GM18502 (cell line): ENCODE data around the gene SCGB3A1.

Experiments
- ATAC-seq: cut with Tn5 transposase; IDR thresholded peaks from one replicate; pipeline ENCODE4 v1.9.1; 2021; ENCODE audit warnings: mild to moderate bottlenecking; ENCODE audit not compliant: unreplicated experiment, poor library complexity

The SCGB3A1 gene, protein sequence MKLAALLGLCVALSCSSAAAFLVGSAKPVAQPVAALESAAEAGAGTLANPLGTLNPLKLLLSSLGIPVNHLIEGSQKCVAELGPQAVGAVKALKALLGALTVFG

DNA sequence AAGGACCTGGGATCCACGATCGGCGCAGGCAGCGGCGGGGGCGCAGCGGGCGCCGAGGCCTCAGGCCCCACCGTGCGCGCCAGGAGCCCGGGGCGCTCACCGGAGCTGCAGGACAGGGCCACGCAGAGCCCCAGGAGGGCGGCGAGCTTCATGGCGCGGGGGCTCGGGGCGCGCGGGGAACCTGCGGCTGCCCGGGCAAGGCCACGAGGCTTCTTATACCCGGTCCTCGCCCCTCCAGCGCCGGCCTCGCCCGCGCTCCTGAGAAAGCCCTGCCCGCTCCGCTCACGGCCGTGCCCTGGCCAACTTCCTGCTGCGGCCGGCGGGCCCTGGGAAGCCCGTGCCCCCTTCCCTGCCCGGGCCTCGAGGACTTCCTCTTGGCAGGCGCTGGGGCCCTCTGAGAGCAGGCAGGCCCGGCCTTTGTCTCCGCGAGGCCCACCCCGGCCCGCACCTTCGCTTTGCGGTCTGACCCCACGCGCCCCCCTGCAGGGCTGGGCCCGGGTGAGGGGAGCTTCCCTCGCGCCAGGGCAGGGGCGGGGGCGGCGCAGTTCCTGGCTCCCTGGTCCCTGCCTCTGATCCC lies at the start of gene SCGB3A1:
SCGB3A1 (minus strand) TSS at position 189 of the 577 bp plus-strand sequence; CDS start at position 152, 37 bp downstream.
- ATAC-seq: no peak

DNA sequence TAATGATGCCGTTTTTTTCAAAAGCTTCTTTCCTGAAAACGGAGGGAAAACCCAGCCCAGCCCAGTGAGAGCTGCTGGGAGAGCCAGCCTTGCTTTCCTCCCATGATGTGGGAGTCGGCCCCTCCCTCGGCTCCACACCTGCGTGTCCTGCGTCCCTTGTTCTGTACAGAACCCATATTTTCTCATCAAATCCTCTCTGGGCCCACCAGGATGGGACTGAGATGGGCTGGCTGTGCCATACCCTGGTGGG lies 49.2 kb upstream of the SCGB3A1 start:
- no peak for ATAC-seq

DNA sequence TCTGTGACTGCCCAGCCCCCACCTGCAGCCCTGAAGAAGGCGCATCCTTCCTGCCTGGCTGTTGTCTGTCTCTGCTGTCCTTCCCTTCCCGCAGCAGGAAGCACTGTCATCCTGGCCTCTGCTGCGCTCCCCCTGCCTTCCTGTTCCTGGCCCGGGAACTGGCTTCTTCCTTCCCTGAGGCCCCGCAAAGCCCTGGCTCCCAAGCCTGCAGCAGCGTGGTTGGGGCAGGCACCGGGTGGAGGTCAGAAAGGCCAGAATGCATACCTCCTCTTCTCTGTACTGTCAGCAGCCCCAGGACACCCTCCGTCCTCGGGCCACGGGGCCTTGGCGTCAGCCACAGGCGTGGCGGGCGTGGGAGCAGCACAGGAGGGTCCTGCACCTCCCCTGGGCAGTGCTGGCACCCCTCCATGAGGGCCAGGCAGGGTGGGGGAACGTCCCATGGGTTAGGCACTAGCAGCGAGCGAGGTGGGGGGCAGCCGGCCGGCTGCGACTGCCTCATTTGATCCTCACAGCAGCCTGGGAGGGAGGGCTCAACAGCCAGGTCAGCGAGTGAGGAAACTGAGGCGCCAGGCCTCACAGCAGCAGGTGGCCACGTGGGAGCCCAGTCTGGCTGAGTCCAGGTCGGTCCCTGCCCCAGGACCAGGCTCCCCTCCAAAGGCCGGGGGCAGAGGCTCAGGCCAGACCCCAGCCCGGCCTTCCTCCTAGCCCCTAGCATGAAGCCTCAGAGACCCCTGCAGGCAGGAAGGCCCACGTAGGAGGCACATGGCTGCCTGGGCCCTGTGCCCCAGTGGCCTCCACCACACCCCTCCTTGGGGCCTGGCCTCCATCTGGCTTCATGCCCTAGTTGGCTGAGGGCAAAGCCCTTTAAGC lies 48.7 kb upstream of the SCGB3A1 start:
- no peak for ATAC-seq

DNA sequence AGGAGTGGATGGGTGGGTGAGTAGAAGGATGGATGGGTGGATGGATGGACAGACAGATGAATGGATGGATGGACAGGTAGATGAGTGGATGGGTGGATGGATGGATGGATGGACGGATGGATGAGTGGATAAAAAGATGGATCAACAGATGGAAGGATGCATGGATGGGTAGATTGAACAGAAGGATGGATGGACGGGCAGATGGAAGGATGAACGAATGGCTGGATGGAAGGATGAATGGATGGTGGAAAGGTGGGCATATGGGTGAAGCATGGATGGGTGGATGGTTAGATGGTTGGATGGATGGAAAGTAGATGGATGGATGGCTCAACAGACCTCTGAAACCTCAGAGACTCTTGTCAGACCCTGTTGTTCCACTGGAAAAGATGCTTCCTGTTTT lies 48.0 kb upstream of the SCGB3A1 start:
- ATAC-seq: no peak

DNA sequence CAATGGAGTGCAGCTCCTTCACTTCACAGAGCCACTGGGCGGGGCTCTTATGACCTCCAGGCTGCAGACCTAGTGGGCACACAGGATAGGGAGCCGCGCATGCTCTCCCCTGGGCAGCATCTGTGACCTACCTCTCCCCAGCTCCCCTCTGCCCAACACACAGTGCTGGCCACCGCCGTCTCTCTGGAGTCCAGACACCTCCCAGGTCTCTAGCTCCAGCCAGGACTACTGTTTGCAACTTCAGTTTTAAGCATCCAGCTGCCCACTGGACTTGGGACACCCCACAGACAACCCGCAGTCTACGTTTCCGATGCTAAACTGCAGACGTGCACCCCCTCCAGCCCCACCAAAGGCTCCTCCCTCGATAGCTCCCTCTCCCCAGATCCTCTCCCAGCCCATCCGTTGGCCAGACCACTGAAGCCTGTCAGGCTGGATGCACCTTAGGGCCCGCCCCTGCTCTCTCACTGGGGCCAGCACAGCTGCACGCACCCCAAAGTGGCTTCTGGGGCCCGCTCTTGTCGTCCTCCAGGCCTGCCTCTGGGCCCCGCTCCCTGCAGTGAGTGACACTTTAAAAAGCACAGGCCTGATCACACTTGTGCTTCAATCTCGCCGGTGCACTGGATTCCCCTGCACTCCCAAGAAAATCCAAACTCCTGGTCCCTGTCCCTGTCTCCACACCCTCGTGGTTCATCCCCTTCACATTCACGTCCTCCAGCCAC lies 46.8 kb upstream of the SCGB3A1 start:
- ATAC-seq: no peak

DNA sequence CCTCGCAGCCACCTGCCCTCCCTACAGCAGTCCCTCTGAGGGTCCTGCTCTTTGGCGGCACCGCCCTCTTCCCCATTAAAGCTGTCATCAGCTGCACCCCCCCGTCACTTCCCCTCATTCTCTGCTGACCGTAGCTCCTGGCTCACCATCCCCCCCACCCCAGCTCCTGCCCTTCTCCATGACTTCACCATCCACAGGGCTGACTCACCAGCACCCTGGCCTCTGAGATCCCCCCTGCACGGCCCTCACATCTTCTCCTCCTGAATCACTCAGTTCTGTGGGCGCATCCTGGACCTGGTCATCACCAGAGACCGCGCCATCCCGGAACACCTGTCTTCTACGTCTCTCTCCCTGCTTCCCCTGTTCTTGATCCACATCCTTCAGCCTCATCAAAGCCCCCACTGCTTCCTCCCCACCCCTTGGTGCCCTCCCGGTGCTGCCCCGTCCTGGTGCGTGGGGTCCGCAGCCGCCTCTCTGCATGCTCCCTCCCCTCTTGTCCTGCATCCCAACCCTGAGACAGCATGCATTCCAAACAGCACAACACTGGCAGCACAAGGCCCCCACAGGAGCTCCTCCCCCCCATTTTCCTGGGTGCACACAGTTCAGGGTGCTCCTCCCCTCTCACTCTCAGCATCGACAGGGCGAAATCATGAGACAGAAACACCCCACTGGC lies 45.2 kb upstream of the SCGB3A1 start:
- no peak for ATAC-seq

DNA sequence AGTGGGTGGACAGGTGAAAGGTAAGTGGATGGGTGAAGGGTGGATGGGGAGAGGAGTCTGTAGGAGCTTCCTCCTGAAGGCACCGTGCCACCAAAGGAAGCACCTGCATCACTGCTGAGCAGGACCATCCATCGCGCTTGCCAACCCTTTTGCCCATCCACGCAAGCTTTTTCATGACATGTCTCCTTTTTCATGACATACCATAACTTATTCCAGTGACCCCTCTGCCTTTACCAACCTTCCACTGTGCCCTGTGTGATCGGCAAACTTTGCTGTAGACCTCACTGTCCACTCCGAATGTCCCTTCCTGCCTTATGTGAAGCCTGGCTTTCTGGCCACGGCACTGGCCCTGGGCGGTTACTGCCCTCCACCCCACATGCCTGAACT lies 44.7 kb upstream of the SCGB3A1 start:
- ATAC-seq: no peak

DNA sequence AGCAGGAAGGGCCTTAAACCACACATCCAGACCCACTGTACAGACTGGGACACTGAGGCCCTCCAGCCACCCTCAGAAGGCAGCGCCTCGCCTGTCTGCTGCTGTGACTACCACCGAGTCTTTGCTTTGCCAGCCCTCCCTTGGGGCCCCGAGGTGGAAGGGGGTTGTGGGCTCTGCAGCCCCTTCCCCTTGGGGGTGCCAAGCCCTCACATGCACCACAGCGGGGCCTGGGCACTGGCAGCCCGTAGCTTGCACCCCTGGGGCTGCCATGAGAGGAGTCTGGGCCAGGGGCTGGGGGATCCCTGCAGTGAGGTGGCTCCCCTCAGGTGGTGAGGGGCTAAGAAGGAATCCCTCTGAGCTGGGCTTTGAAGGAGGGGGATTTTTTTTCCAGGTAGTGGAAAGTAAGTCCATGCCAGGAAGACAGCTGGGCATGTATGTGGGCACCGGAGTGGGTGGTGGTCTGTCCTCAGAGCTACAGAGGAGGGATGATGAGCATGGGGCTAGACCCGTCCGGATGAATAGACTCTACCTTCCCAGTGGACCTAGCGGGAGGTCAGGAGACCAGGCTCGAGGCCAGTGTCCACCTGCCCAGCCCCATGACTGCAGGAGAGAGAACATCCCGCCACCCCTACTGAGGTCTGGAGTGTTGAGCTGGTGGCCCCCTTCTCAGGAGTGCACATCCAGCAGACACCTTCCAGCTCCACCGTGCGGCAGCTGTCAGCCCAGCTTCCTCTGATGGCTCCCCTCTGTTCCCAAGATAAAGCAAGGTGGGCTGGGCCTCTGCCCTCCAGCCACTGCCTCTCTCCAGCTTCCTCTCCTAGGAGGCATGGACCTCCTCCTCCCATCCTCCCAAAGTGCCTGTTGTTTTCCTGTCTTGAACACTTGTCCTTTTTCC lies 42.2 kb upstream of the SCGB3A1 start:
- ATAC-seq: no peak

DNA sequence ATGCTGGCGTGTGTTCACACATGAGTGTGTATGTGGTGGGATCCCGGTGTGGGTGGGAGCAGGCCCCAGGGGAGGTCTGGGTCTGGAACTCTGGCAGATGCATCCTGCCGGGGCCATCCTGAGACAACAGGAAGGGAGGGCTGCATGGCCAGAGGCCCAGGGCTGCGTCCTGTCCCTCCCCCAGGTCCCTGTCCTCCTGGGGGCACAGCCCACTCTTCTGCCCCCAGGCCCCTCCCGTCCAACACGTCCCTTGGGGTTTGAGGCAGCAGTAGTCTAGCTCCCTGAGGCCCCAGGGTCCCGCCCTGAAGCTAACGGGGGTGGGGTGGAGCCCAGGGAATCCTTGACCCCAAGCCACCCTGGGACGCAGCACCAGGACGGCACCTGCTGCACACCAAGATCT lies 41.5 kb upstream of the SCGB3A1 start:
- ATAC-seq: no peak

DNA sequence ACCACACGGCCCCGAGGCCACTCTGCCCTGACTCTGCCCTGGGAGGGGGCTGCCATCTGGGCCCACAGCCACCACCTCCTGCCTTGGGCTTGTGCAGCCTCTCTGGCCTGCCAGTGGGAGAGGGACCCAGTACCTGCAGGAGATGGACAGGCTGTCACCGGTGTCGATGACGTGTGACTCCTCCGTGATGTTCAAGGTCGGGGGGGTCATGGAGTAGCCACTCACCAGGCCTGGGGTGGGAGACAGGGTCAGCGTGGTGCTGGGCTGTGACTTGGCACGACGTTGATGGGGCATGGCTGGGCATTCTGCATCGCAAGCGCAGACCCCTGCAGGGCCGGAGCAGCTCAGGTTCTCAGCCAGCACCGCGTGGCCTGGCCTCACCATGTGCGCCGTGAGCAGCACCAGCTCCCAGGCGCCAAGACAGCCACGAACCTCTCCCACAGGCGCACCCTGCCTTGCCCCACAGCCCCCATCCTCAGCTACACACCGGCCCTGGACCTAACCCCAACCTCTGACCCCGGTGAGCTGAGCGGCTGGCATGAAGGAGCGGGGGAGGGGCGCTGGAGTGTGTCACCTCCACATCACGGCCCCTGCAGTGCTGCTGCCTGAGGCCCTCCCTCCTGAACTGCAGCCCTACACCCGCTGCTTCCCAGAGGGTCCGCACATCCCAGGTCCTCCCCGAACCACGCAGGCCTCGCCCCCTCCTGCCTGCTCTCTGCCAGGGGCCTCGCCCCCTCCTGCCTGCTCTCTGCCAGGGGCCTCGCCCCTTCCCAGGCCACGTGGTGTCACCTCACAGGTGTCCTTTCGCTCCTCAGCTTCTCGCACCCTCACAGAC lies 40.5 kb upstream of the SCGB3A1 start:
- no peak for ATAC-seq

DNA sequence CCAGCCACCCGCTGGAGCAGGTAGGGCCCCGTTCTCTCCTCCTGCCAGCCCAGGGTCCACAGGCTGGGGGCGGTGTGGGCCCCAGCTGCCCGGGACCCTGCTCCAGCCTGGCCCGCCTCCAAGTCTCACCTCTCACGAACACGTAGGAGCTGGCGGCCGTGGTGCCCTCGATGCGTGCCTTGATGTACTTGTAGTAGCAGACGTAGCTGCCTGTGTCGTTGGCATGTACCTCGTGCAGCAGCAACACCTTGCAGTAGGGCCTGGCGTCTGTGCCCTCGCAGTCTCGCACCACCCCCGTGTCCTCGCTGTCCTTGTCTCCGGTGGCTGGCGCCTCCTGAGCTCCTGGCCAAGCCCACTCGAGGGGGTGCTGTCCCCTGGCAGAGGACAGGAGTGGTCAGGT lies 39.1 kb upstream of the SCGB3A1 start:
- no peak for ATAC-seq

DNA sequence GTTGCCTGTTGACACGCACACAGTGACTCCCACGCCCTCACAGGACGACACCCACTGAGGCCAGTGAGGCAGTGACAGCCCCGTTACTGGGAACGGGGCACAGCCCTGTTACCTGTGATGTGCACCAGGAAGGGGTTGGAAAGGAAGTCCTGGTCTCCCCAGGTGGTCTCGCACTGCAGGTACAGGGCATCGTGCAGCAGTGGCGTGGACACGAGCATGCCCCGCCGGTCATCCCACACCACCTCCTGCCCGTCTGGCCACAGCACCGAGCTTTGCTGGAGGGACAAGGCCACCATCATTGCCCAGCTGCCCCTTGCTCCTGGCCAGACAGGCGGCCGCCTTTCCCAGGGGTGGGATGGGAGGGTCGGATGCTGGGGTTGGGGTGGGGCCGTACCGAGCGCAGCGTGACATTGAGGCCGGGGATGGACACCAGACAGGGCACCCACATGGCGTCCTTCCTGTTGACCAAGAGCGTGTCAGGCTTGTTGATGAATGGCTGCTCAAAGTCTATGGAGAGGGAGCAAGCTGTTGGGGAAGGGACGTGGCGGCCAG lies 38.6 kb upstream of the SCGB3A1 start:
- ATAC-seq: no peak

DNA sequence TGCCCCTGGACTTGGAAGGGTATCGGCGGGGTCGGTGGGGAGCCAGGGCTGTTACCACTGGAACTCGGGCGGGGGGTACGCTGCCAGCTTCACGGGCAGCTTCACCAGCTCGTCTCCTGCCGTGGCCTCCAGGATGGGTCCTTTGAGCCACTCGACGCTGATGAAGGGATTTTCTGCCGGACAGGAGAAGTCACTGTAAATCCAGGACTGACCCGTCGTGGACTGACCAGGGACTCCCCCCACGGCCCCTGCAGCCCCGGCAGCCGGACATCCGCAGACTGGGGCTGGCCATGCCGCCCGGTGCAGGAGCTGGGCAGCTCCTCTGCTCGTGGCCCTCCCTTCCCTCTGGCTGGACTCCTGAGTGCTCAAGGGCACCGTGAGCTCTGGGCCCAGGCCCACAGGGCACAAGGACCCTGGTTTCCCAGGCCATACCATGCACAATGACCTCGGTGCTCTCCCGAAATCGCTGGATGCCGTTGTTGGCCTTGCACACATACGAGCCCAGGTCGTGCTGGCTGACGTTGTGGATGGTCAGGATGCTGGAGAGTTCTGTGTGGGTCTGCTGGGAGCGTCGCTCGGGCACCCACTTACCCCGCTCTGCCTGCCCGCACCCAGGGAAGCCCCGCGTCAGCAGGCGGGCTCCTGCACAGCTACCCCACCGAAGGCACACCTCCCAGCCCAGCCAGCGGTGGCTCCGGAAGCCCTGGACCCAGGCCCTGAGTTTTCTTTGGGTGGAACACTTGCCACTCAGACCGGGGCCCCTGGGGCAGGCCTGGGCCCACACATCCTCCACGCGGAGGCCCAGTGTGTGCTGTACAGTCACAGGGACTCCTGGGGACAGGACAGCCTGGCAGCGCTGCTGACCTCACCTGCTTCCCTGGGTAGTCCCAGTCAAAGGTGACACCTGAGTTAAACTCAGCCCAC lies 37.8 kb upstream of the SCGB3A1 start:
- ATAC-seq: no peak

DNA sequence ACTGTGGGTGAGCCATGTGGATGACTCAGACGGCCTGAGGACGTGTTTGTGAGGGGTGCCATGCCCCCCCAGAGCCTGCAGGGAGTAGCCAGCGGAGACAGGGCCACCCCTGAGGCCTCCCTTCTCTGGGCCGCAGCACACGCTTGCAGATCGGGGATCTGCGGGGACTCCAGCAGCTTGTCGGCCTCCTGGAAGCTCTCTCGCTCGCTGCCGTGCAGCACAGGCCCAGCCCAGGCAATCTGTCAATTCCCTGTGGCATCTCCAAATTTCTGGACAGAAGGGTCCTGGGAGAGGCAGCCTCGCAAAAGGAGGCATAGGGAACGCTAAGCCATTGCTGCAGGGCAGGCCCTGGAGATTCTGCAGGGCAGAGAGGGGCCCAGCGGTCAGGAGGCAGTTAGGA lies 36.9 kb upstream of the SCGB3A1 start:
- ATAC-seq: no peak

DNA sequence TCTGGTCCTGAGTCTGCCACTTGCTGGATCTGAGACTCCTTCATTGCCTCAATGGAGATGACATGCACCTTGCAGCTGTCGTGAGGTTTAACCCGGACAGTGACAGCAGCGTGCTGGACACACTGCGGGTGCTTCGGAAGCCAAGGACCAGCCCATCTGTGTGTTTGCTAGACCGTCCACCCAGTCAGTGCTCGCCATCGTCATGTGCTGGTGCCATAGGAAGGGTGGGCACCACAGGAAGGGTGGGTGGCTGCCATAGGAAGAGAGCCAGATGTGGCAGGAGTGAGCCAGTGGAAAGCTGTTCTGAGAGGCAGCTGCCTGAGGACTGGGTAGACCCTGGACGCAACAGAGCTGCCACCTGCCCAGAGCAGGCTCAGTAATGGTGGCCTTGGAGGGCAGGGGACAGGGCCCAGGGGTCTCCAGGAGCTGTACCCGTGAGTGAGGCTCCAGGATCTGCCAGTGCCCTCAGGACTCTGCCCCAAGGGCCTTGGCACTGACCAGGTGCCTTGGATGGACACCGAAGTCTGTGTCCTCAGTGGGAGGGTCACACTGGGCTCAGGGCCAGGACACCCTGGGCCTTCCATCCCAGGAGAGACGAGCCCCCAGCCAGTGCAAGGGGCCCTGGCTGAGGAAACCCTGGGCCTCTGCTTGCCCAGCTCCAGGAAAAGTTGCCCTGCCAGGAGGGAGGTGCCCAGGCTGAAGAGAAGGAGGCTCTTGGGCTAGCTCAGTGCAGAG lies 36.3 kb upstream of the SCGB3A1 start:
- ATAC-seq: no peak

DNA sequence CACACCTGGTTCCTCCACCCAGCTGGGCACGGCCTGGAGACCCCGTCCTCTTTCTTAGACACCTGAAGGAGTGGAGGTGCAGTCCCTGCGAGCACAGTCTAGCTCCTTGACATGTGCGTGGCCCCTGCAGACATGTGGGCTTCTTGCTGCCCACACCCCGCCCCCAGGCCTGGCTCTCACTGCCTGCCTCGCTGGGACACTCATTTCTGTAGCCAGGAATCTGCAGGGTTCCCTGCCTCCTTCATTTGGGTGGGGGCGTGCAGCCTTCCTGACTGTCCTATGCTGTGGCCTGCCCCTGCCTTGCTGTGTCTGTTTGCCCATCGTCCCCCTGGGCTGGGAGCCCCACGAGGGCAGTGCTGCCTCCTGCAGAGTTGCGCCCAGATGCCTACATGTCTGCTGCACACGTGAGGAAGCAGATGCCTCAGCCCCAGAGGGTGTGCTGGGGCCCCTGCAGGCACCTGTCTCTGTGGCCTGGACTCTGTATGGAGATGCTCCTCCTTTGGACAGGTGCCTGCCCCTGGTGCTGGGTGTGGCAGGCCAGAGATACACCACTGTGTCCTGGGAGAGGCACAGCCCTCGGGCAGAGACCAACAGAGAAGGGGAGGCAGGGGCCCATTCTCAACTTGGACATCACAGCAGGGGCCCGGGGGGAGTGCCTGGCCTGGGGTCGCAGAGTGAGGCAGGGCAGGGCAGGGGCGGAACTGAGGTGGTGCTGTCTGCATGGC lies 35.5 kb upstream of the SCGB3A1 start:
- ATAC-seq: no peak
